Measurements from ENCODE around the gene MT3. TPM values are rescaled to one million over a fixed set of nuclear protein-coding genes. Genes with fewer than 3 reads are reported as not detected.

MT3 gene
- total RNA-seq, 1 experiment from 2014 or later = not detected

DNA sequence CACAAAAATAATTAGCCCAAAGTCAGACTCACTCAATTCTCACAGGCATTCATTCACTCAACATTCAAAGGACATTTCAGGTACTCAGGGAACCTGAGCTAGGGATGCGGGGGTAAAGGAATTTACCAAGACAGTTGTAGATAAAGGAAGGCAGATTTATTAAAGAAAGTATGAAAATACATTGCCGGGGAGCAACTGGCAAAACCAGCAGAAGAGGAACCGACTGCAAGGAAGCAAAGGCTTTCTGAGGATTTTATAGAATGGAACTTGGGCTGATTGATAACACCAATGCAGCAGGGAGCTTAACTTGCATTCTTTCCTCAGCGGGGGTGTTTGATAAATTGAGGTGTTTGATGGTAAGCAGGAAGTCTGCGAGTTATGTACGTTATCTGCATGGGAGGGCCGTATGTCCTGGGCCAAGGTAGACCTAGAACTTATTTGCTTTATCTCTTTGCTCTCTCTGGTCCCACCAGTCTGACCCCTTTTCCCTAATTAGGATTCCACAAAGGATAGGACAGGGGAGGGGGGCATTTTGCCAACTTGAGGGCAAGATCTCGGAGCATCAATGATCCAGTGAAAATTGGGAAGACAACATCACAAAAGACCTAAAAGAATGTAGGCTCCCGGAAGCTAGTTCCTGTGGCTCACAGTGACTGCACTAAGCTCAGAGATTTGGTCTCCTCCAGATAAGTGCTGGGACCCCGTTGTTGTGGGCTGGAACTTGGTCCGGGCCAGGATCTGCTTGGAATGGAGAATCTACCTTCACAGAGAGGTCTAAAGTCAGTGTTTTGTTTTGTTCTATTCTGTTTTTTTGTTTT, 5.8 kb upstream of the MT3 start:
- ATAC-seq = no peak
- Histone ChIP-seq H3K4me1 (ENCODE audit: control insufficient read depth, insufficient read depth, low read length) (no peaks in the 10 kb centered on the region), H3K9me3 (ENCODE audit: control insufficient read depth, insufficient read depth, low read depth, low read length) (no peaks in the 10 kb centered on the region), H3K27ac (ENCODE audit: low read length) (no peak overlapping the region), H3K36me3 (ENCODE audit: control insufficient read depth, insufficient read depth, low read length) (no peaks in the 10 kb centered on the region), H3K27me3 (ENCODE audit: control insufficient read depth, insufficient read depth, low read length) (no peaks in the 10 kb centered on the region), H3K4me3 (ENCODE audit: low read depth in 2 of 2, low read length in 2 of 2) (no peak overlapping the region)
- in situ Hi-C loops (cut with HindIII; ENCODE audit: low pct_unique_long_range_greater_than_20kb, low sequenced_read_pairs) (no loop called here), intact Hi-C loops (cut with micrococcal nuclease; ENCODE audit: unreplicated experiment) (no loop called here)
- POLR2A ChIA-PET = no interaction called here
- CTCF ChIA-PET = no interaction called here
- BruUV-seq (replicated peaks) = no TSS peak
- TF ChIP-seq TCF7L2 (IDR thresholded peaks at IDR 0.05; ENCODE audit: low read depth, low read length) (no peak), SIN3A (IDR thresholded peaks at IDR 0.05; ENCODE audit: borderline replicate concordance, insufficient read depth, low read depth, low read length) (no peak), CTCF (IDR thresholded peaks at IDR 0.05) (no peak), POLR2AphosphoS5 (IDR thresholded peaks at IDR 0.05; ENCODE audit: low read depth, low read length) (no peak)
- TF ChIP-seq, protein P1, sequence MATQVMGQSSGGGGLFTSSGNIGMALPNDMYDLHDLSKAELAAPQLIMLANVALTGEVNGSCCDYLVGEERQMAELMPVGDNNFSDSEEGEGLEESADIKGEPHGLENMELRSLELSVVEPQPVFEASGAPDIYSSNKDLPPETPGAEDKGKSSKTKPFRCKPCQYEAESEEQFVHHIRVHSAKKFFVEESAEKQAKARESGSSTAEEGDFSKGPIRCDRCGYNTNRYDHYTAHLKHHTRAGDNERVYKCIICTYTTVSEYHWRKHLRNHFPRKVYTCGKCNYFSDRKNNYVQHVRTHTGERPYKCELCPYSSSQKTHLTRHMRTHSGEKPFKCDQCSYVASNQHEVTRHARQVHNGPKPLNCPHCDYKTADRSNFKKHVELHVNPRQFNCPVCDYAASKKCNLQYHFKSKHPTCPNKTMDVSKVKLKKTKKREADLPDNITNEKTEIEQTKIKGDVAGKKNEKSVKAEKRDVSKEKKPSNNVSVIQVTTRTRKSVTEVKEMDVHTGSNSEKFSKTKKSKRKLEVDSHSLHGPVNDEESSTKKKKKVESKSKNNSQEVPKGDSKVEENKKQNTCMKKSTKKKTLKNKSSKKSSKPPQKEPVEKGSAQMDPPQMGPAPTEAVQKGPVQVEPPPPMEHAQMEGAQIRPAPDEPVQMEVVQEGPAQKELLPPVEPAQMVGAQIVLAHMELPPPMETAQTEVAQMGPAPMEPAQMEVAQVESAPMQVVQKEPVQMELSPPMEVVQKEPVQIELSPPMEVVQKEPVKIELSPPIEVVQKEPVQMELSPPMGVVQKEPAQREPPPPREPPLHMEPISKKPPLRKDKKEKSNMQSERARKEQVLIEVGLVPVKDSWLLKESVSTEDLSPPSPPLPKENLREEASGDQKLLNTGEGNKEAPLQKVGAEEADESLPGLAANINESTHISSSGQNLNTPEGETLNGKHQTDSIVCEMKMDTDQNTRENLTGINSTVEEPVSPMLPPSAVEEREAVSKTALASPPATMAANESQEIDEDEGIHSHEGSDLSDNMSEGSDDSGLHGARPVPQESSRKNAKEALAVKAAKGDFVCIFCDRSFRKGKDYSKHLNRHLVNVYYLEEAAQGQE (IDR thresholded peaks at IDR 0.05; ENCODE audit: insufficient read depth in 1 of 2, low read depth in 2 of 2, low read length in 1 of 2) = no peak
- no peak for DNase-seq (ENCODE audit: low read depth, low spot score)

DNA sequence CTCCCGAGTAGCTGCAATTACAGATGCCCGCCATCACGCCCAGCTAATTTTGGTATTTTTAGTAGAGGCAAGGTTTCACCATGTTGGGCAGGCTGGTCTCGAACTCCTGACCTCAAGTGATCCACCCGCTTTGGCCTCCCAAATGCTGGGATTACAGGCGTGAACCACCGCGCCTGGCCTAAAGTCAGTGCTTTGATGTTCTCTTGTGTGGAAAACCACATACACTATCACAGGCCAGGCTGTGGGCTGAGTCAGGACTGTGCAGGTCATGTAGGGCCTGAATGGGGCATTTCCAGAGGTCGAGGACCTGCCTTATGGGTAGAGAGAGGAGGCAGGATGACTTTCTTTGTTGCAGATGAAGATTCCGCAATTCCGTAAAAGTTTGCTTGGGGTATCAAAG, 5.1 kb upstream of the MT3 start:
- Histone ChIP-seq H3K4me3 (ENCODE audit: low read depth in 2 of 2, low read length in 2 of 2) (no peak overlapping the region), H3K36me3 (ENCODE audit: control insufficient read depth, insufficient read depth, low read length) (no peaks in the 10 kb centered on the region), H3K27me3 (ENCODE audit: control insufficient read depth, insufficient read depth, low read length) (no peaks in the 10 kb centered on the region; the same call in 1 of the 2 replicates), H3K9me3 (ENCODE audit: control insufficient read depth, insufficient read depth, low read depth, low read length) (no peaks in the 10 kb centered on the region), H3K27ac (ENCODE audit: low read length) (no peak overlapping the region), H3K4me1 (ENCODE audit: control insufficient read depth, insufficient read depth, low read length) (no peaks in the 10 kb centered on the region)
- CTCF ChIA-PET = no interaction called here
- intact Hi-C loops (cut with micrococcal nuclease; ENCODE audit: unreplicated experiment) (no loop called here), in situ Hi-C loops (cut with HindIII; ENCODE audit: low pct_unique_long_range_greater_than_20kb, low sequenced_read_pairs) (no loop called here)
- TF ChIP-seq, protein P1 (IDR thresholded peaks at IDR 0.05; ENCODE audit: insufficient read depth in 1 of 2, low read depth in 2 of 2, low read length in 1 of 2) = no peak
- TF ChIP-seq CTCF (IDR thresholded peaks at IDR 0.05) (no peak), POLR2AphosphoS5 (IDR thresholded peaks at IDR 0.05; ENCODE audit: low read depth, low read length) (no peak), SIN3A (IDR thresholded peaks at IDR 0.05; ENCODE audit: borderline replicate concordance, insufficient read depth, low read depth, low read length) (no peak), TCF7L2 (IDR thresholded peaks at IDR 0.05; ENCODE audit: low read depth, low read length) (no peak)
- DNase-seq (ENCODE audit: low read depth, low spot score) = no peak
- BruUV-seq (replicated peaks) = no TSS peak
- ATAC-seq = no peak
- POLR2A ChIA-PET = no interaction called here

Data from Panc1 (cell line).